PC-9 (cell line): Measurements from ENCODE around the gene ASTL.

Experiments
- CTCF ChIP-seq: fragments of 200-600 bp; sonication (generic); conservative IDR thresholded peaks from 2 replicates; pipeline ENCODE4 v1.6.1; 2017; ENCODE audit warnings: mixed run types, antibody characterized with exemption, mild to moderate bottlenecking, moderate library complexity
- EZH2 ChIP-seq: fragments of 200-600 bp; sonication (generic); IDR thresholded peaks from 2 replicates; pipeline ENCODE4 v1.8.0; 2017; ENCODE audit warnings: antibody characterized with exemption, low read depth

GRCh38 chr2:96142217-96143113 is 4.2 kb upstream of the ASTL start:
- TF ChIP-seq CTCF (no peak), EZH2 (no peak)
